Measurements from ENCODE around the gene TRIM49. TPM values are rescaled to one million over a fixed set of nuclear protein-coding genes. Genes with fewer than 3 reads are reported as not detected.

The TRIM49 gene
- total RNA-seq (2022; extraction: Qiagen RNA extraction; ENCODE audit: low read depth) = not detected in 5 replicates

GRCh38 chr11:89808475-89808874 lies at the start of gene TRIM49:
TSS of gene TRIM49 (minus strand) at chr11:89808575. CDS start at chr11:89804469, 4,106 bp downstream.

Other genes with a start within 250 kb of the TRIM49 start
- not detected in 5 replicates for gene TRIM77, start 98.3 kb downstream of the TRIM49 start, total RNA-seq (2022; extraction: Qiagen RNA extraction; ENCODE audit: low read depth)
- not detected in 5 replicates for gene TRIM64B, start 69.9 kb upstream of the TRIM49 start, total RNA-seq (2022; extraction: Qiagen RNA extraction; ENCODE audit: low read depth)
- gene TRIM49D1, start 113.7 kb upstream of the TRIM49 start, total RNA-seq (2022; extraction: Qiagen RNA extraction; ENCODE audit: low read depth) = not detected in 5 replicates
- gene TRIM49D2, start 115.5 kb upstream of the TRIM49 start, total RNA-seq (2022; extraction: Qiagen RNA extraction; ENCODE audit: low read depth) = not detected in 5 replicates
- gene TRIM64, start 157.5 kb upstream of the TRIM49 start, total RNA-seq (2022; extraction: Qiagen RNA extraction; ENCODE audit: low read depth) = not detected in 5 replicates
- not detected in 5 replicates for gene TRIM49C, start 222.5 kb upstream of the TRIM49 start, total RNA-seq (2022; extraction: Qiagen RNA extraction; ENCODE audit: low read depth)

Measured in A549 treated with CpdA at 1 μM for 4 hours (cell line).